8988T (cell line): ENCODE results near the gene MAP1B.

ENCODE experiments used
- DNase-seq: peaks from one replicate; pipeline ENCODE4 v3.0.0; 2011

MAP1B gene

GRCh38 chr5:72231991-72232703, 124.9 kb downstream of the MAP1B start:
- DNase-seq: no peak

DNA sequence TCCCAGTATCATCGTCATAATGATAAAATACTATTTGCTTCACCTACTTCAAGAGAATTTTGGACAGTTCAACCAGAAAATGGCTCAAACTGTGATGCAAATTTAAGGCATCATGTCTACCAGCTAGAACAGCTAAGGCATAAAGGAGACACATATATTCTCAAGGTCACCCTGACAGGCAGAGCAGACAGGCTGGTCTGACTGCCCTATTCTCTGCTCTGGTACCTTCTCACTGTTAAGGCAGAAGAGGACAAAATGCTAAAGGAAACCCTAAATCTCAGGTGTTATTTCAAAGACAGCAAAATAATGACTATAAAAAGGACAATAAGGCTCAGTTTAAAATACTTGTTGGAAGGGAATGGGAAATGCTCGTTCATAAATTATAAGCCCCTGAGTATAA, 125.6 kb downstream of the MAP1B start:
- DNase-seq: no peak

DNA sequence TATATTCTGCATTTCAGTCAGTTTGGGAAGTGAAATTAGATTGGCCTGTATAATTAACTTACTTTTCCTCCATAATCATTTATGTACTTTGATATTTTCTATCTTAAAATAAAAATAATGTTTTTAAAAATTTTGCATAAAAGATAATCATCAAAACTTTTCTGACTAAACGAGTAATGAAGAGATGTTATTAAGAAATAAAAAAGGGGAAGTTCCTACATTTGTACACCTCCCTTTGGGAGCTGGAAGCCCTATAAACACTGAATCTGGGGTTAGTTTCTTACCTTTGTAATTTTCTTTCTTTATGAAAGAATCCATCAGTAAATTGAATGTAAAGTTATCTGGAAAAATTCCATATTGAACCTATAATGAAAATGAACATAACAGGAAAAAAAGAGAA, 126.6 kb downstream of the MAP1B start:
- no peak for DNase-seq

DNA sequence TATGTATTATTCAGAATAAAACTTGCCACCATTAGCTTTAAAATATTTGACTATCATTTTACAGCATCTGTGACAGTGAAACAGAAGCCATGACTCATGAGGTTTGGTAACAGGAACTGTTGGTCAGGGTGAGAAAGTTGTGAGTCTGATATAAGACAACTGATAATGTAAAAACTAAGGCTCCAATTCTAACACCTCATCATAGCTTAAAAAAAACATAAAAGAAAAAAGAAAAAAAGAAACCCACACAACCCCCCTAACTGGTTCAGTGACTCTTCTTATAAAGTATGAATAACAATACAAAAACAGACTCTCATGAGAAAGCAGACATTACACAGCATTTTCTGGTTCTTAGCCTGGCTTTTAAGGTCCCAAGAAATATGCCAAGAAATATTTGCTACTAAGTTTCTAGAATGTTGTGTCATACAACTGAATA, 127.0 kb downstream of the MAP1B start:
- DNase-seq: no peak

GRCh38 chr5:72234868-72235267, 127.6 kb downstream of the MAP1B start:
- DNase-seq: no peak

DNA sequence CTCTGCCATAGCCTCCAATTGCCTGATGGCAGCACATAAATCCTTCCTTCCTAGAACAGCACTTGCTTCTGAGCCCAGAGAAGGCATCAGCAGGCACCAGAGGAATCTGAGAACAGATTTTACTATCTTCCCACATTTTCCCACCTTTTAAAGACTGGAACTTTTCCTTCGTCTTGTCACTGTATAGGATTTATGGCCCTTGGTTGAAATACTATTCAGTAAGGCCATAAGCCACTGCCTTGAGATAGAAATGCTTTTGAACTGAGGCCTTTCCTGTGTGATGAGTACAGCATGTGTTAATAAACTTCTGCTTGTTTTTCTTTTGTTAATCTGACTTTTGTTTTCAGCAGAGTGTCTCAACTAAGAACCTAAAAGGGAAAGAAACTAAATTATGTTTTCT, 128.4 kb downstream of the MAP1B start:
- no peak for DNase-seq

DNA sequence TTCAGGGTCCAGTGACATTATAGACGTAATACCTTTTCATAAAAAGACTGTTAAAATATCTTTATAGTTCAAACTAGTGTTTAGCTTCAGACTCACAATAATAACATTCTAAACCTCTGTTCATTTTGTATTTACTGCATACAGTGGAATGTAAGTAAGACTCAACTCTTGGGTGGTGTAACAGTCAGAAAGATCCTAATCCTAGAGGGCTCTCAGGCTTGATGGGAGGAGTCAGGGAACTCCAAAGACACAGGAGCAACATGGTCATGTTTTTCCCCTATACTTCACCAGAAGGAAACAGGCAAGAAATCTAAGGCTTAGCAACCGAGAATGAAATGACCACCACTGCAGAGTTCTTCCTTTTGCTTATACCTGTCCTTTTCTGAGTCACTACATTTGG, 130.1 kb downstream of the MAP1B start:
- no peak for DNase-seq

GRCh38 chr5:72237879-72238278, 130.6 kb downstream of the MAP1B start:
- no peak for DNase-seq

DNA sequence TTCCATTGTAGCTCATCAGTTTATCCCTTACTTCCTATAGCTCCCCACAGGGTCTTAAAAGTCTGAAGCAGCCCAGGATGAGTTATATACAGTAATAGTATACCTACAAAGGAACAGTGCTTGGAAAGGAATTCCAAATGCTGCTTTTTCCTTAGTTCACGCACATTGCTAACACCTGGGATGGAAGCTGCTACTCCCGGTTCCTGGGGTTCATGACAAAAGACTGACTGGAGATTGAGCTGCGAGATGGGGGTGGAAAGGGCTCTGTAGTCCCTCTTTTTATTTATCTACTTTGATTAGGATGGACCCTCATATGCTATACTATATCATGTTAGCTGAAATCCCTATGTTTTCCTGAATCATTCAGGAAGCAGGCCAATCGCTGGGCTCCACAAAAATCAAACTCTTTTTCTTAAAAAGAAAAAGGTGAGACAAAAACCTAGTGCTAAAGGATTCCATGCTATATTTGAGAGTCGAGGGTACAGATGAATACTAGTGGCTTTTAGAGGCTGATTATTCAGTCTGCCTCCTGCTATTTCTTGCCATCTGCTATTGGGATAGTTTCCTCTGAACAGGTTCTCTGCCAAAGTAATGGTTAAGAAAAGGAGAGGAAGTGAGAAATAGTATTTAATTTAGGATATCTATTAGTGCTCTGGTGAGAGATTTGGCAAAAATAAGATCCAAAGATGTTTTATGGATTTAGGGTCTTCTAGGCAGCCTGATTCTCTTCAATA, 131.6 kb downstream of the MAP1B start:
- DNase-seq: no peak

DNA sequence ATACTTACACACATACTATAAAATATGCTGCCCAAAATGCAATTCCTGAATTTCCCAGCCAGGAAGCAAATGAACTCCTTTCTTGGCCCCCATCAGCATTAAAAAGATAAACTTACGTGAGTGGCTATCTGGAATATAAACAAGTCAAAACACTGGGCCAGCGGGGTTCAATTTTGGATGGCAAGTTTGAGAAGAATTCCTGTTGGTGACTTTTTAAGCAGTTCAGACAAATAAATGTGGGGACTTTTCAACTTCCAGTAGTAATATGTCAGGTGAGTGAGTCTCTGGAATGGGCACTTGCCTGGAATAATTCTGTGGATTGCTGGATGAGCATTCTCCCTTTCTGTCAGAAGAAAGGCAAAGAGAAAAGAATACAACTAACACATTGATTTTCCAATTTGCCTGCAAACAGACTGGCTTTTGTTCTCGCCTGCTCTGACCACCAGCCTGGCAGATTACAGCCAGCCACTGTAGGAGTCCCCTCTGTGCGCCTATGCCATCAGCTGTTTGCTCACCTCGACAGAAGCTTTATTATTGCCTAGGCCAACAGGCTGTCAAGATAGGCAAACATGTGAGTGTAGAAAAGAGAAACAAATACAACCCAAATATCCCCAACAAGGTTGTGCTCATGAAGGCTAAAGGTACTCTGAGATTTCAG, 134.2 kb downstream of the MAP1B start:
- no peak for DNase-seq

GRCh38 chr5:72242796-72243475, 135.7 kb downstream of the MAP1B start:
- DNase-seq: no peak

DNA sequence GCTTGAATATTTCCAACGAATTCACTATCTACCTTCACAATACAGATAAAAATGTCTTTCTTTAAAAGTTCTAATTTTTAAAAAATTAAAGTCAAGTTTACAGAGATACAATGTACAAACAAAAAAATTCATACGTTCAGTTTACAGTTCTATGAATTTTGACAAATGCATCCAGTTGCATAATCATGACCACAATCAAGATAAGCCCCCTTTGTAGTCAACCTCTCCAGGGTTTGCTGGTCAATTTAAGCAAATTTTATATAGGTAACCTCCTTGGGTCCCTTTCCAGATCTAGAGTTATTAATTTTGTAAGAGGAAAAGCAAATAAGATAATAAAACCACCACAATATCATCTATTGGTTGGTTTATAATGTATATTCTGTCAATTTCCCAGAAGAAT, 136.4 kb downstream of the MAP1B start:
- DNase-seq: no peak

- DNase-seq: no peak
Observed at GRCh38 chr5:72244862-72245371, 137.6 kb downstream of the MAP1B start.

GRCh38 chr5:72245546-72245945, 138.3 kb downstream of the MAP1B start:
- DNase-seq: no peak

DNA sequence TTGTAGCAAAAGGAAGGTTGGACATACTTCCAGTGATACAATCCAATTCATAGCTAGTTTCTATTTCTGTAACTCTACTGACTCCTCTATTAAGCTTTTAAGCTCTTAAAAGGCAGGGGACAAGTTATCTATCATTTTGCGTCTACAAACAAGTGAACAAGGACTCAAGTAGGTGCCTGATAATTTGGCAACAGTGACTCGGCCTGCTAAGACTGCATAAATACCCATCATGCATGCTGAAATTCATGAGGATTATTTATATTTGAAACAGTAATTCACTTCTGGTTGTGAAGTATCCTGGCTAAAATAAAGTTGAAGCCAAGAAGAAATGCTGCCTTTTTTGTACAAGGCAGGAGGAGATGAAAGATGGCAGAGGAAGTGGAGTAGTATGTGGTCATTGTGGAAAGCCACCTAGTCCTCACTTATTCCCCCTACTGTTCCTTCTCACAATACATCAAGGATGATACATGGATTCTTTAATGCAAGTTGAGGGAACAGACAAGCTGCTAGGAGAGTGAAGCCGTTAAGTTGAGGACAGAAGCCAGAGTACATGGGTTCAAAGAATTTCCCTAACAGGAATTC, 138.8 kb downstream of the MAP1B start:
- no peak for DNase-seq

DNA sequence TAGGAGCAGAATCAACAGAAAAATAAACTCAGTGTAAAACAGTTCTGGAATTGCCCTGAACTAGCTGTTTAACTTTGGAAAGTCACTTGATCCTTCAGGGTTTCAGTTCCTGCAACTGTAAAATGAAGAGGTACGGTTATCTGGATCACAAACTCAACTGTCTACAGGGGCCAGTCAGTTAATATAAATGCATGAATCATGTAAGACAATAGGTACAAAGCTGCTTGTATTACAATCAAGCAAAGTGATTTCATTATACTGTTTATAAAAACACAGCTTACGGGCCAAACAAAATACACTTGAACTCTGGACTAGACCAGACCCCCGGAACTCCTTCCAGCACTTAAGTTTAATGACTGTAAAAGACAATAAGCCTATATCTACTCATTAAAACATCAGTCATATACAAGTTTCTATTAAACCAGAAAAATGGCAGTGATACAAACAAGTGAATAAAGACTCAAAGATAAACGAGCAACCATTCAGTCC, 139.7 kb downstream of the MAP1B start:
- DNase-seq: no peak

DNA sequence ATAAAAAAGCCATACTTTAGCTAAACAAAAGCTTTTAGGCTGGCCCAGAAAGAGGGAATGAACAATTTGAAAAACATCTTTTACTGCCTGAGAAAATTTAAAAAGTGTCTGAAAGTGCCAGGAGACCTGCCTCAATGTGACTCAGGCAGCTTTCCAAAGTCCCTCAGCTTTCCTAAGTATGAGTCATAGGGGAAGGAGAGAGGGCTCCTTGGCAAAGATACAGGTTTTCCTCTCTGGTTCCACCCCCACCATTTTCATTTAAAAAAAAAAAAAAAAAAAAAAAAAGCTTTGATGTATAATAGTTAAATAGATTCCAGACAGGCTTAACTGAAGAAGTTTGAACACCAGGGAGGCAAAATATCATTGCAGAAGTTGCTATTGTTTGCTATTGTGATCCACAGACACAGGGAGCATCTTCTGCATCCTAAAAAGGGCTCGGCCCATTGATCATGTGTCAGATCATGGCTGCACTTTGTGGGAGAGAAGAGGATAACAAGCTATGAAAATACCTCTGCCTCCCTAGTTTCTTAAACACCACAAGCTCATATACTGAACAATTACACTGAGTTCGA, 141.2 kb downstream of the MAP1B start:
- peak; percentile 23 for DNase-seq

- DNase-seq: no peak
Observed at GRCh38 chr5:72251386-72251785, 144.1 kb downstream of the MAP1B start.

- no peak for DNase-seq
Observed at GRCh38 chr5:72252008-72252407, 144.7 kb downstream of the MAP1B start.

GRCh38 chr5:72252574-72253155, 145.4 kb downstream of the MAP1B start:
- DNase-seq: no peak

- no peak for DNase-seq
Observed at GRCh38 chr5:72255237-72255636, 148.0 kb downstream of the MAP1B start.

DNA sequence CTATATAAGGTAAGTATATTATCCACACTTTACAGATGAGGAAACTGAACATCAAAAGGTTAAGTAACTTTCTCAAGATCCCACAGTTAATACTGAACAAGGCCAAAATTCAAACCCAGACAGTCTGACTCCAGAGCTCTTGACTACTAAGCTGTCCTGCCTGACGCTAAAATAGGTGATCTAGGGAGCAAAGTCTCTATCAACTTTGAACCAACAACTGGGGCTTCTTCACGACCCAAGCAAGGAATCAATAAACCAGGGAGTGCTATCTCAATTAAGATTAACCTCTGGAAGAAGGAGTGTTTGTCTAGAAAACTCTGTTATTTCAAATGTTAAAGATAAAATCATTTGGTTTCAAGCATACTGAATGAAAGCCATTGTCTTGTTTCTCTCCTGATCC, 148.4 kb downstream of the MAP1B start:
- DNase-seq: no peak
